ENCODE measurements around the gene CNTROB.

CNTROB gene

DNA sequence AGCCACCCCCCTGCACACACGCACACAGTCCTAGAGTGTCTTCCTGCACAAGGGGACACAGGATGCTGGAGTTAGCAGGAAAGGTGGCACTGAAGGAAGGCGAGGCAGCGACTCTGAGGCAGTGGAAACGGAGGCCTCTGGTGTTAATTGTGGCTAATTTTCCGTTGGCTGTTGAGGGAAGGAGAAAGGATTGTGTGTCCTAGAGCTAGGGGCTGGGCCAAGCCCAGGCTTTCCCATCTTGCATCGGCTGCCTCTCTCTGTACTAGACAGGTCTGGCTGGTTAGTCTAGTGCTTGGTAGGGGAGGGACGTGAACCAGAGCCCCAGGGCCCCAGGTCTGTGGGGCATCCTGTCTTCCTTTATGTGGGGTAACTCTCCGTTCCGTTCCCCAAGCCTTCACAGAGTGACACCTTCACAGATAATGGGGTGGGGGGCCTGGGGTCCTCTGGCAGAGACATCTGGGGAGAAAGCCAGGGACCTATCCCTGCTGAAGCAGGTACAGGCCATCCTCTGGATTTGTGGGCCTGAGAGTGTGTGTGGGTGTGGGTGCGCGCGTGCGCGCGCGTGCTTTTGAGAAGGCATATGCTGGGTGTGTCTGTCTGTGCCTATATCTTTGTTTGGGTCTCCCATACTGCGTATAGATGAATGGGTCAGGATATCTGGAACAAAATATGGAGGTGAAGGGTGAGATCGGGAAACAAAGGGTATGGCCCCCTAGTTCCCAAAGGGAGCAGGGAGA, 43.7 kb upstream of the CNTROB start, which contains the start of gene CHD3:
Gene CHD3, plus strand, starts transcription at position 606 of the 737 bp plus-strand sequence. CDS start 212 bp downstream, outside the sequence.
- TF ChIP-seq CTCF (IDR thresholded peaks at IDR 0.05; ENCODE audit: low read depth, low read length), result no peak
- H3K4me3 ChIP-seq (ENCODE audit: low read depth, low read length), result peak within 1 kb of the TSS; percentile 77
- H3K27me3 ChIP-seq (ENCODE audit: insufficient read depth, low read depth, severe bottlenecking), result no peaks in the 10 kb centered on the region
- H3K9me3 ChIP-seq (ENCODE audit: severe bottlenecking), result no peaks in the 10 kb centered on the region
- H3K27ac ChIP-seq, result peak within 1 kb of the TSS; percentile 90
- no peak for DNase-seq
- H3K36me3 ChIP-seq, result peaks cover 27% of the 10 kb centered on the region

DNA sequence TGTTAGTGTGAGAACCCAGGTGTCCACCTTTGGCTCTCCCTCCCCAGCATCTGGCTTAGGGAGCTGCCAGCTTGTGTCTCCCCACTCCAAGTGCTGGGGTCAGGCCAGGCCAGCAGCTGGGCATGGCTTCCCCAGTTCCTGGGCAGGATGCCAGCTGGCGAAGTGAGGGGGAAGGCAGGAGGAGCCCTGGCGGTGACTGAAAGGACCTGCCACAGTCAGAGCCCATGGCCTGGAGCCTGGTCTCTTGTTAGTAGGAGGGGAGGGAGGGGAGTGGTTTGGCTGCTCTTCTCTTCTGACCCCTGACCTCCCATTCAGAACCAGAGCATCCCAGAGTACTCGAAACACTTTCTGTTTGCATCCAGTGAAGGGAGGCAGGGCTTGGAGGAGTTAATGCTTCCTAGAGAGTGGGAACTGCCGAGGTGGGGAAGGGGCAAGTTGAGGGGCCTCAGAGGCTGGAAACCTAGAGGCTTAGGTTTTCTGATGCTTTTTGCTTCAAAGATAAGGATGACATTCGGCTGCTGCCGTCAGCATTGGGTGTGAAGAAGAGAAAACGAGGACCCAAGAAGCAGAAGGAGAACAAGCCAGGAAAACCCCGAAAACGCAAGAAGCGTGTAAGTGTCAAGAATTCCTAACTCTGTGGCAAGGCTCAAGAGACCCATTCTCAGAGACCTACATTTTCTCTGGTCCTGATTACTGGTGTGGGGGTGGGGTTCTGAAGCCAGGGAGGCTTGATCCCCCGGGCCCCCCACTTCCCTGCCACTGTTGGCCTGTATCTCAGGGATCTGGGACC, 42.6 kb upstream of the CNTROB start:
- H3K27me3 ChIP-seq (ENCODE audit: insufficient read depth, low read depth, severe bottlenecking), result no peaks in the 10 kb centered on the region
- H3K9me3 ChIP-seq (ENCODE audit: severe bottlenecking), result no peaks in the 10 kb centered on the region
- peaks cover 34% of the 10 kb centered on the region for H3K36me3 ChIP-seq
- no peak overlapping the region for H3K4me3 ChIP-seq (ENCODE audit: low read depth, low read length)
- H3K27ac ChIP-seq, result peak overlapping the region; percentile 90
- DNase-seq, result peak; percentile 78
- 0 out of 2 replicates have a peak, but pooled peaks have one; percentile 31 for TF ChIP-seq CTCF (IDR thresholded peaks at IDR 0.05; ENCODE audit: low read depth, low read length)

DNA sequence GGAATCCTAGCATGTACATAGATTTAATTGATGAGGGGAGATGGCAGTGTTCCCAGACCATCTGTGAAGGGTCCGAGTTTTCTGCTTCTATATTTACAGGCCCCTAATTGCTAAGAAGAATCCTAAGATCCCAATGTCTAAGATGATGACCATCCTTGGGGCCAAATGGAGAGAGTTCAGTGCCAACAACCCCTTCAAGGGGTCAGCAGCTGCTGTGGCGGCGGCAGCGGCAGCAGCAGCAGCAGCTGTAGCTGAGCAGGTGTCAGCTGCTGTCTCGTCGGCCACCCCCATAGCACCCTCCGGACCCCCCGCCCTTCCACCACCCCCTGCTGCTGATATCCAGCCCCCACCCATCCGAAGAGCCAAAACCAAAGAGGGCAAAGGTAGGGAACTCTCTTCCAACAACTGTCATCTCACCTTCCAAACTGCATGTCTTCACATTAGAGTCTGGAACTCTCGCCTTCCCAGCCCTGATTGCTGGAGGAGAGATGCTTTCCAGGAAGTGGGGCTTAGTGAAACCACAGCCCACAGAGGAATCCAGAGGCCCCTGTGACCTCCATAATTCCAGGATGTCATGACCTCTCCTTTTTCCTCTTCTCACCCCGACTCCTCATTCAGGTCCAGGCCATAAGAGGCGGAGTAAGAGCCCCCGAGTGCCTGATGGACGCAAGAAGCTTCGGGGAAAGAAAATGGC, 38.7 kb upstream of the CNTROB start:
- no peaks in the 10 kb centered on the region for H3K27me3 ChIP-seq (ENCODE audit: insufficient read depth, low read depth, severe bottlenecking)
- H3K9me3 ChIP-seq (ENCODE audit: severe bottlenecking), result no peaks in the 10 kb centered on the region
- TF ChIP-seq CTCF (IDR thresholded peaks at IDR 0.05; ENCODE audit: low read depth, low read length), result no peak
- no peak overlapping the region for H3K4me3 ChIP-seq (ENCODE audit: low read depth, low read length)
- no peak overlapping the region for H3K27ac ChIP-seq
- H3K36me3 ChIP-seq, result peaks cover 69% of the 10 kb centered on the region
- DNase-seq, result no peak

DNA sequence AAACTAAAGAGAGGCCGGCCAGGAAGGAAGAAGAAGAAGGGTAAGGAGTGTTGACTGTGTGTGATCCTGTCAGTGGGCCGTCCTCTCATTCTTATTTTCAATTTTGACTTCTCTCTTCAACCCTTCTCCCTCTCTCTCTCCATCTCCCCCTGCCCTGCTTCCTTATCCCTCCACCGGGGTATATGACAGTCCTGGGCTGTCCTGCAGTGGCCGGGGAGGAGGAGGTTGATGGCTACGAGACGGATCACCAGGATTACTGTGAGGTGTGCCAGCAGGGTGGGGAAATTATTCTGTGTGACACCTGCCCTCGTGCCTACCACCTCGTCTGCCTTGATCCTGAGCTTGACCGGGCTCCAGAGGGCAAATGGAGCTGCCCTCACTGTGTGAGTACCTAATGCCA, 37.8 kb upstream of the CNTROB start:
- no peak for DNase-seq
- peaks cover 78% of the 10 kb centered on the region for H3K36me3 ChIP-seq
- no peak for TF ChIP-seq CTCF (IDR thresholded peaks at IDR 0.05; ENCODE audit: low read depth, low read length)
- no peaks in the 10 kb centered on the region for H3K9me3 ChIP-seq (ENCODE audit: severe bottlenecking)
- H3K27ac ChIP-seq, result 0 out of 2 replicates have a peak overlapping the region, but pooled peaks have one; percentile 14
- no peaks in the 10 kb centered on the region for H3K27me3 ChIP-seq (ENCODE audit: insufficient read depth, low read depth, severe bottlenecking)
- H3K4me3 ChIP-seq (ENCODE audit: low read depth, low read length), result no peak overlapping the region

DNA sequence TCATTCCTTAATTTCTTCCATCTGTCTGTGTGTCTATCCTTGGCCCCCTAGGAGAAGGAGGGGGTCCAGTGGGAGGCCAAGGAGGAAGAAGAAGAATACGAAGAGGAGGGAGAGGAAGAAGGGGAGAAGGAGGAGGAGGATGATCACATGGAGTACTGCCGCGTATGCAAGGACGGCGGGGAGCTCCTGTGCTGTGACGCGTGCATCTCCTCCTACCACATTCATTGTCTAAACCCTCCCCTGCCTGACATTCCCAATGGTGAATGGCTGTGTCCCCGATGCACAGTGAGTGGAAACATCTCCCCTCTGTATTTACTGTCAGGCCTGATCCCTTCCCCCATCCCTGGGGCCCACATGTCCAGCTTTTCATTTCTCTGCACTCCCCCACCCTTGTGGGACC, 37.1 kb upstream of the CNTROB start:
- no peak overlapping the region for H3K27ac ChIP-seq
- peaks cover 80% of the 10 kb centered on the region for H3K36me3 ChIP-seq
- no peak for TF ChIP-seq CTCF (IDR thresholded peaks at IDR 0.05; ENCODE audit: low read depth, low read length)
- H3K9me3 ChIP-seq (ENCODE audit: severe bottlenecking), result no peaks in the 10 kb centered on the region
- H3K27me3 ChIP-seq (ENCODE audit: insufficient read depth, low read depth, severe bottlenecking), result no peaks in the 10 kb centered on the region
- no peak for DNase-seq
- H3K4me3 ChIP-seq (ENCODE audit: low read depth, low read length), result no peak overlapping the region
